ENCODE data around the gene HLA-B. TPM values are rescaled to one million over a fixed set of nuclear protein-coding genes. Genes with fewer than 3 reads are reported as not detected.
"Not testable (repeated sequence)": the region's sequence is repeated elsewhere in the genome, so short reads cannot be mapped to it uniquely, and the experiment has no call there.

HLA-B gene
- total and polyA plus RNA-seq, 9 donors = 93.4 to 266 (median 137) TPM

DNA sequence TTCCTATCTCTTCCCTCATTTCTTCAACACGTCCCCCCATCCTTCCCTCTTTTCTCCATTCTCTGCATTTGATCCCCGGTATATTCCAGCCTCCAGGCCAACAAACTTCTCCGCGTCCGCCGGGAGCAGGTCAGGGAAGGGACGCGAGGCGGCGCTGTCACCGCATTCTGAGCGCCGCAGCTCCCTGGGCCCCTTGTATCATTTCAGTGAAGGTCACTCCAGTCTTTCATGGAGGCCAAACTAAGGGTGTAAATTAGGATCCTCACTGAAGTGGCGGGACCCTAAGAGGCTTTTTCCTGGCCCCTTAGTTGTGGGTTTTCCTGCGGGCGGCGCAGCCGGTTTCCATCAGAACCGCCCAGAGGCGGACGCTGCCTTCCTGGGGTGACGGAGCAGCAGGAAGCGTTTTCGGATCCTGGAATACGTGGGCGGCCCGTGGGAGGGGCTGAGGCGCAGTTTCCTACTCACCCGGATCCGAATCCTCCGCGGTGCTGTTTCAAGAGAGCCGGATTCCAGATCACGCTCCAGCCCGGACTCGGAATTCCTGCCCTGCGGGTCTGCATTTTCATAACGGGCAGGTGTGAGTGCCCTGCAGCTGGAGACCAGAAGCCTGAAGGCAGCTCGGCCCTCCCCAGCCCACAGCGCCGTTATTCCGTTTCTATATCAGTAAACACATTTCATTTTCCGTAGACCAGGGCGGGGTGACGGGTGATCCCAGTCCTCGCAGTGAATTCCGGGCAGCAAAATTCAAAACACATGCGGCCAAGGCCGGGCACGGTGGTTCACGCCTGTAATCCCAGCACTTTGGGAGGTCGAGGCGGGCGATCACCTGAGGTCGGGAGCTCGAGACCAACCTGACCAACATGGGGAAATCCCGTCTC, 42.8 kb upstream of the HLA-B start:
- no peaks in the 10 kb centered on the region for H3K36me3 ChIP-seq (ENCODE audit: control insufficient read depth, insufficient read depth, low read length)
- WGBS (ENCODE audit: insufficient coverage) = 0% methylated on average over 27 of the region's 57 CpGs
- H3K4me1 ChIP-seq (ENCODE audit: control insufficient read depth, insufficient read depth, low read length) = peaks cover 27% of the 10 kb centered on the region
- peaks cover 49% of the 10 kb centered on the region for H3K27me3 ChIP-seq (ENCODE audit: control insufficient read depth, insufficient read depth, low read length)
- H3K4me3 ChIP-seq (ENCODE audit: low read length) = peak overlapping the region; percentile 52
- no peaks in the 10 kb centered on the region for H3K9me3 ChIP-seq (replicated peaks; ENCODE audit: control insufficient read depth, low read depth, low read length)
- H3K27ac ChIP-seq (ENCODE audit: low read length) = peak overlapping the region; percentile 98
- peak; percentile 97 for DNase-seq

DNA sequence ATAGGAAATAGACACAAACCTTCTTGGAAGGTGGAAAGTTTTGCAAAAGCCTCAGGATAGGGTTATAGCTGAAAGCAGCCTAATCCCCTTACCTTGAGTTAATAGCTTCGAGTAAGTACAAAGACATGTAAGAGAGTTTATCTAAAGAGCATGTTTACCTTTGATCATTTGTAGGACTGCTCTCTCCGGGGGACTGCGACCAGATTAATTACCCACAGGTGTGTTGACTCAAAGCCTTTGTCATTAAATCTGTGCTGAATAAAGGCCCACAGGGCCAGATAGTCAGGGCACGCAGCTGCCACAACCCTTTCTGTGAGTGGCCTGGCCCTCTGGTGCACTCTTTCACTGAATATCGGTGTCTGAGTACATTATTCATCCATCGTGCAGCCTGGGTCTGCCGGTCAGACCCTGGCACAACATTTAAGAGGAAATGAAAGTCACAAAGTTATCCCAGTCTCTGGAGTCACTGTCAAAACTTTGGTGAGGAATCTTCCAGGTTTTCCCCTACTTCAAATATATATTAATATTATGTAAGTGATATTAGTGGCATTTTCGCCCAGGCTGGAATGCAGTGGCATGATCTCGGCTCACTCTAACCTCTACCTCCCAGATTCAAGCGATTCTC, 41.0 kb upstream of the HLA-B start:
- Histone ChIP-seq H3K36me3 (ENCODE audit: control insufficient read depth, insufficient read depth, low read length) (no peaks in the 10 kb centered on the region), H3K4me3 (ENCODE audit: low read length) (no peak overlapping the region), H3K9me3 (replicated peaks; ENCODE audit: control insufficient read depth, low read depth, low read length) (no peaks in the 10 kb centered on the region), H3K27ac (ENCODE audit: low read length) (no peak overlapping the region), H3K27me3 (ENCODE audit: control insufficient read depth, insufficient read depth, low read length) (peaks cover 33% of the 10 kb centered on the region), H3K4me1 (ENCODE audit: control insufficient read depth, insufficient read depth, low read length) (peaks cover 14% of the 10 kb centered on the region)
- no peak for DNase-seq
- 78% methylated on average over 5 of the region's 10 CpGs for WGBS (ENCODE audit: insufficient coverage)

DNA sequence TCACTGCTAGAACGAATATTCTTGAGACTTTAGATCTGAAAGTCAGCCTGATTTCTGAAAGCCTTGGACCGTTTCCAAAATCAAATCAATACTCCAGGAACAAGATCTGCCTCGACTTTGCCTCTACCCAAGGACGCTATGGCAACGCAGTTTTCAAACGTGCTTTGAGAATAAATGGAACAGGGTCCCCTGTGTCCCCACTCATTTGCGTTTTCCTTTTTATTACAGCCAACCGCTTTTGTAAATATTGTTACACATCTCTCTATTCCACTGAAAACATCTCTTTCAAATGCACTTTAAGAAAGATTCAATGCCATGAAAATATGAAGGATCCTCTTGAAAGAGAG, 40.1 kb upstream of the HLA-B start:
- not testable (repeated sequence) for H3K9me3 ChIP-seq (replicated peaks; ENCODE audit: control insufficient read depth, low read depth, low read length); H3K4me1 ChIP-seq (ENCODE audit: control insufficient read depth, insufficient read depth, low read length); DNase-seq; H3K4me3 ChIP-seq (ENCODE audit: low read length); H3K27ac ChIP-seq (ENCODE audit: low read length); H3K36me3 ChIP-seq (ENCODE audit: control insufficient read depth, insufficient read depth, low read length)
- WGBS (ENCODE audit: insufficient coverage) = 0% methylated on average over 1 of the region's 8 CpGs
- peaks cover 26% of the 10 kb centered on the region for H3K27me3 ChIP-seq (ENCODE audit: control insufficient read depth, insufficient read depth, low read length)

DNA sequence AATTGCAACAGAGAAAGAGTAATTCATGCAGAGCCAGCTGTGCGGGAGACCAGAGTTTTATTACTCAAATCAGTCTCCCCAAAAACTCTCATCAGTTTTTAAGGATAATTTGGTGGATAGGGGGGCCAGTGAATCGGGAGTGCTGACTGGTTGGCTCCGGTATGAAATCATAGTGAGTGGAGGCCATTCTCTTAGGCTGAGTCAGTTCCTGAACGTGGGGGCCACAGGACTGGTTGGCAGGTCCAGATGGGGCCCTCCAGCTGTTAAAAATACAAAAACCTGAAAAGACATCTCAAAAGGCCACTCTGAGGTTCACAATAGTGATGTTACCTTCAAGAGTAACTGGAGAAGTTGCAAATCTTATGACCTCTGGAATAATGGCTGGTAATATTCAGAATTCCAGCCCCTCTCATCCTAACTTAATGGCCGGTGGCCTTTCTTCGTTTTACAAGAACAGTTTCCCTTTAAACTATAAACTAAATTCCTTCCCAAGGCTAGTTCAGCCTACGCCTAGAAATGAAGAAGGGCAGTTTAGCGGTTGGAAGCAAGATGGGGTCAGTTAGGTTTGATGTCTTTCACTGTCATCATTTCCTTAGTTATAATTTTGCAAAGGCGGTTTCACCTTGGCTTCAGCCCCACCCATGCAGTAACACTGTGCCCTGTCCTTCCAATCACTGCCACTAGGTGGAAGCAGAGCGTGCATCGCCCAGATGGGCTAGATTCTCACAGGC, 39.6 kb upstream of the HLA-B start:
- H3K36me3 ChIP-seq (ENCODE audit: control insufficient read depth, insufficient read depth, low read length) = no peaks in the 10 kb centered on the region
- DNase-seq = peak; percentile 83
- H3K27ac ChIP-seq (ENCODE audit: low read length) = no peak overlapping the region
- no peaks in the 10 kb centered on the region for H3K9me3 ChIP-seq (replicated peaks; ENCODE audit: control insufficient read depth, low read depth, low read length)
- H3K4me3 ChIP-seq (ENCODE audit: low read length) = no peak overlapping the region
- peaks cover 25% of the 10 kb centered on the region for H3K27me3 ChIP-seq (ENCODE audit: control insufficient read depth, insufficient read depth, low read length)
- WGBS (ENCODE audit: insufficient coverage) = no CpG with 5 or more reads among the region's 11 CpGs
- H3K4me1 ChIP-seq (ENCODE audit: control insufficient read depth, insufficient read depth, low read length) = peaks cover 4% of the 10 kb centered on the region

DNA sequence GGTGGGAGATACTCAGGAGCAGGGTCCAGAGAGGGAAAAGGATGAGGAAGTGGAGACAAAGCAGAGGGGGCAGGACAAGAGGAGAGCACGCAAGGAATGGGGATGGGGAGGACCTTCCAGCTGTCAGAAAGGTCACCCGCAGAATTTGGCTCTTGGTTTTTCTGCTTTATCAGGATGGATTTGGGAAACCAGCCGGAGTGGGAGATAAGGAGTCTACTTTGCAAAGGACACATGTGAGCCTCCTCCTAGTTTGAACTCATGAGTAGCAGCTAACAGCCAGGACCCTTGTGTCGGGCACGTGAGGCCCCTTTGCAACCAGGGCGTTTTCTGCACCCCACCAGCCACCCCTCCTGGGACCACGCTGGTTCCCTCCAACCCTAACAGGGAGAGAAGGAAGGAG, 38.9 kb upstream of the HLA-B start:
- Histone ChIP-seq H3K27ac (ENCODE audit: low read length) (no peak overlapping the region), H3K4me1 (ENCODE audit: control insufficient read depth, insufficient read depth, low read length) (peaks cover 1% of the 10 kb centered on the region), H3K27me3 (ENCODE audit: control insufficient read depth, insufficient read depth, low read length) (peaks cover 23% of the 10 kb centered on the region), H3K36me3 (ENCODE audit: control insufficient read depth, insufficient read depth, low read length) (no peaks in the 10 kb centered on the region), H3K4me3 (ENCODE audit: low read length) (no peak overlapping the region), H3K9me3 (replicated peaks; ENCODE audit: control insufficient read depth, low read depth, low read length) (no peaks in the 10 kb centered on the region)
- no peak for DNase-seq
- 67% methylated on average over 1 of the region's 7 CpGs for WGBS (ENCODE audit: insufficient coverage)

DNA sequence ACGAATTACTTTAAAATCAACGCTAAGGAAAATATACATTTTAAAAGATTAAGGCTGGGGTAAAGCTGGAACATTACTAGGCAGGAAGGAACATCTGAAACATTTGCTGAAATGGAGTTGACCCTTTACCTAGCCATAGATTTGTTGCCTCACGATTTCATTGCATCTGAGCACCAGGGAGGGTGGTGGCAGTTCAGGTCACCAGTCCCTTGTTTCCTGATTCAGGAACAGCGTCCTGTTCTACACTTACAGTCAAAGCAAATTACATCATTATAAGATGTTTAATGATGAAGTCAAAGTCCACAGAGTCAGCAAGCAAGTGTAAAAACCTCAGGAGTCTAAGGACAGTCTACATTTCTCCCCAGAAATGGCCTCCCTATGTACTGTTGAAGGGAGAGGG, 37.4 kb upstream of the HLA-B start:
- no peak overlapping the region for H3K27ac ChIP-seq (ENCODE audit: low read length)
- no peaks in the 10 kb centered on the region for H3K36me3 ChIP-seq (ENCODE audit: control insufficient read depth, insufficient read depth, low read length)
- peaks cover 9% of the 10 kb centered on the region for H3K27me3 ChIP-seq (ENCODE audit: control insufficient read depth, insufficient read depth, low read length)
- no peak overlapping the region for H3K4me3 ChIP-seq (ENCODE audit: low read length)
- no peaks in the 10 kb centered on the region for H3K9me3 ChIP-seq (replicated peaks; ENCODE audit: control insufficient read depth, low read depth, low read length)
- no CpG with 5 or more reads among the region's 4 CpGs for WGBS (ENCODE audit: insufficient coverage)
- no peaks in the 10 kb centered on the region for H3K4me1 ChIP-seq (ENCODE audit: control insufficient read depth, insufficient read depth, low read length)
- DNase-seq = no peak

DNA sequence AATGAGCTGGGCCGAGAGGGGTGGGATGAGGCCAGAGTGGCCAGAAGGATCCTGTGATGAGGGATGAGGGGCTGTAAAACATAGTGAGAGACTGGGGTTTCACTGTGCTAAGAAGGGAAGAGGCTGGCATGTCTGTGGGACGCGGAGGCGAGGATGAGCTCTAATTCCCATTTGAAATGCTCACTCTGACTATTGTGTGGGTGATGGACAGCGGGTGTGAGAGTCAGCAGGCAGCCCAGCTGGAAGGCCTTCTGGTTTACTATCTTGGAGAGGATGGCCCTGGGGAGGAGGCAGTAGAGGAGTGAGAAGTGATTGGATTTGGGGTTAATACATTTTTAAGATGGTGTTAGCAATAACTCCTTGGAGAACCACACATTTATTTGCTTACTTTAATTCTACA, 37.0 kb upstream of the HLA-B start:
- Histone ChIP-seq H3K4me1 (ENCODE audit: control insufficient read depth, insufficient read depth, low read length) (no peaks in the 10 kb centered on the region), H3K36me3 (ENCODE audit: control insufficient read depth, insufficient read depth, low read length) (no peaks in the 10 kb centered on the region), H3K9me3 (replicated peaks; ENCODE audit: control insufficient read depth, low read depth, low read length) (no peaks in the 10 kb centered on the region), H3K27ac (ENCODE audit: low read length) (no peak overlapping the region), H3K27me3 (ENCODE audit: control insufficient read depth, insufficient read depth, low read length) (peaks cover 8% of the 10 kb centered on the region), H3K4me3 (ENCODE audit: low read length) (no peak overlapping the region)
- 43% methylated on average over 4 of the region's 5 CpGs for WGBS (ENCODE audit: insufficient coverage)
- DNase-seq = no peak

DNA sequence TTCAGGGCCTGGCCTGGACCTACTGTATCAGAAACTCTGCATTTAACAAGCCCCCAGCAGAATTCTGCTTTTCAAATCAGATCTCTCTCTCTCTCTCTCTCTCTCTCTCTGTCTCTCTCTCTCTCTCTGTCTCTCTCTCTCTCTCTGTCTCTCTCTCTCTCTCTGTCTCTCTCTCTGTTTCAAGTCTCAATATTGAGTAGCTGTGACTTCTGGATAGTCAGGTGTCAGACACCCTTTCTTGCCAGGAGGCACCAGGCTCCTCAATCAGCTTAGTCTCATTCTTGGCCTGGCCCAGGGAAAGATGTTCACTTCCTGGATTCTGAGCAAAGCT, 32.8 kb upstream of the HLA-B start:
- not testable (repeated sequence) for H3K9me3 ChIP-seq (replicated peaks; ENCODE audit: control insufficient read depth, low read depth, low read length); H3K27me3 ChIP-seq (ENCODE audit: control insufficient read depth, insufficient read depth, low read length); H3K4me1 ChIP-seq (ENCODE audit: control insufficient read depth, insufficient read depth, low read length); H3K27ac ChIP-seq (ENCODE audit: low read length); H3K36me3 ChIP-seq (ENCODE audit: control insufficient read depth, insufficient read depth, low read length); DNase-seq; H3K4me3 ChIP-seq (ENCODE audit: low read length)

DNA sequence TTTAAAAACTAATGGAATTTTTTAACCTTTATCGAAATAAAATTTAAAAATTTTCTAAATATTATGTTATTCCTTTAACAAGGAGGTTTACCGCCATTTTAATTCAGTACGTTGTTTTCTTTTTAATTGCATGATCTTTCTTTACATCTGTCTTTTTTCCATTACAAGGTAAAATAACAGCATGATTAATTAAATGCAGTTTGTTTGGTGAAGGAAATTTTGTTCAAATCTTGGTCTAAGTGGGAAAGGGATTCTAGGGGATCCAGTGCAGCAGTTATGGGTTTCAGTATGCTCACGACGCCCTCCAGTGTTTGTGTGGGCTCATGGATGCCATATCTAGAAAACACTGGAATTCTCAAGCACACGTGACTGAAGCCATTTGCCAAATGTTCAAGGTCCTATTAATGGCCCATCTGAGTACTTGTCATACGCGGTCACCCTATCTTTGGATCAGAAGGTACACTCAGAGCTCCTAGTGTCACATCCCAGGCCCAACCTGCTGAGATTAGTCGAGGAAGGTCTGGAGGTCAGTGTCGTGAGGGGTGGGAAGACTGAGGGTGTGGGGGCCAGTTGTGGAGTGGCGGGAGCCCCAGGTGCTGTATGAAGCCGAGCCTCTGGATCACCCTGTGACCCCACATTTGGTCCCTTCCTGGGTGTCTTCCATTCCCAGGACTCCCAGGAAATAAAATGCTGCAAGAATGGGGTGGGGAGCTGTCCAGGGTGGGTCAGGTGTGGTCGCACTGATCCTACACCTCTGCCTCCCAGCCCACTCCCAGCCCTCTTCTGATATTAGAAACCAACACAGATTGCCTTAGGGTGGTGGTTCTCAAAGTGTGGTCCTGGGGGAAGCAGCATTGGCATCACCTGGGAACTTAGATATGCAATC, 32.2 kb upstream of the HLA-B start:
- not testable (repeated sequence) for H3K27ac ChIP-seq (ENCODE audit: low read length); H3K36me3 ChIP-seq (ENCODE audit: control insufficient read depth, insufficient read depth, low read length); DNase-seq; H3K27me3 ChIP-seq (ENCODE audit: control insufficient read depth, insufficient read depth, low read length); H3K4me1 ChIP-seq (ENCODE audit: control insufficient read depth, insufficient read depth, low read length); H3K4me3 ChIP-seq (ENCODE audit: low read length); H3K9me3 ChIP-seq (replicated peaks; ENCODE audit: control insufficient read depth, low read depth, low read length)
- WGBS (ENCODE audit: insufficient coverage) = no CpG with 5 or more reads among the region's 13 CpGs

DNA sequence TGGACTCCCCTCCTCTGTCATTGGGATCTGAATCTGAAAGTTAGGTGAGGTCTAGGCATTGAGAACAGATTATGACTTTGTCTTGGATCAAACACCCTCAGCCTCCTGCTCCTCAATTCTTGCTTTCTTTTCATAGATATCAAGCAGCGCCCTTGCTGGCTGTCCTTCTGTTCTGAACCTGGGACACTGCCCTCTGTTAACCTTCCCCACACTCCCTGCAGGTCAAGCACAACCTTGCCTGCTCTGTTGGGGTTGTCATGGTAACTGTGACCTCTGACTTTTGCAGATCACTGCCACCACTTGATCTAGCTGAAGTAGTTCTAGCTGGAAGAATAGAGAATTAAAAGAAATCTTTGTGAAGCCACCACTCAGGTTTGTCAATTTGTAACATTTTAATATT, 30.0 kb upstream of the HLA-B start:
- no peaks in the 10 kb centered on the region for H3K9me3 ChIP-seq (replicated peaks; ENCODE audit: control insufficient read depth, low read depth, low read length)
- H3K27ac ChIP-seq (ENCODE audit: low read length) = no peak overlapping the region
- no peaks in the 10 kb centered on the region for H3K4me1 ChIP-seq (ENCODE audit: control insufficient read depth, insufficient read depth, low read length)
- DNase-seq = no peak
- H3K27me3 ChIP-seq (ENCODE audit: control insufficient read depth, insufficient read depth, low read length) = peaks cover 9% of the 10 kb centered on the region
- H3K36me3 ChIP-seq (ENCODE audit: control insufficient read depth, insufficient read depth, low read length) = no peaks in the 10 kb centered on the region
- no CpG with 5 or more reads among the region's 1 CpG for WGBS (ENCODE audit: insufficient coverage)
- no peak overlapping the region for H3K4me3 ChIP-seq (ENCODE audit: low read length)
